Measurements from ENCODE around the gene PPFIA2.
"Not testable (repeated sequence)": the region's sequence is repeated elsewhere in the genome, so short reads cannot be mapped to it uniquely, and the experiment has no call there.

GRCh38 chr12:81209772-81210225 lies 549.4 kb downstream of the PPFIA2 start:
- TF ChIP-seq CTCF (IDR thresholded peaks at IDR 0.05); EP300 (IDR thresholded peaks at IDR 0.05; ENCODE audit: low read depth): not testable (repeated sequence)
